ENCODE results near the gene SMYD3. TPM values are rescaled to one million over a fixed set of nuclear protein-coding genes. Genes with fewer than 3 reads are reported as not detected.

Gene SMYD3
- total RNA-seq, 1 experiment from 2014 or later = 25.5 TPM

GRCh38 chr1:246005067-246005466 lies 502.0 kb downstream of the SMYD3 start:
- Histone ChIP-seq H2BK5ac (ENCODE audit: insufficient read length, low read length) (no peak overlapping the region), H3K4me1 (ENCODE audit: insufficient read depth, low read length) (no peaks in the 10 kb centered on the region), H2BK20ac (ENCODE audit: low read depth, low read length, poor library complexity, severe bottlenecking) (no peak overlapping the region), H2AK5ac (ENCODE audit: insufficient read length, low read length) (no peak overlapping the region), H3K9ac (ENCODE audit: extremely low read depth, insufficient read length, low read length) (no peak overlapping the region), H3K9me3 (ENCODE audit: control insufficient read depth, low read depth, low read length) (no peaks in the 10 kb centered on the region), H2BK120ac (ENCODE audit: low read depth, low read length, poor library complexity, severe bottlenecking) (no peak overlapping the region), H4K8ac (replicated peaks; ENCODE audit: insufficient read length, low read depth, low read length) (no peak overlapping the region), H3K18ac (ENCODE audit: insufficient read length, low read depth, low read length) (no peak overlapping the region), H4K5ac (ENCODE audit: insufficient read length, low read depth, low read length) (no peak overlapping the region), H4K20me1 (ENCODE audit: control insufficient read depth, insufficient read depth, insufficient read length) (no peaks in the 10 kb centered on the region), H3K27ac (ENCODE audit: insufficient read length, low read depth, low read length) (no peak overlapping the region), H3K23me2 (ENCODE audit: insufficient read length, low read depth, low read length, poor library complexity, severe bottlenecking) (no peaks in the 10 kb centered on the region), H3T11ph (ENCODE audit: low read length) (no peak overlapping the region), H2BK12ac (ENCODE audit: insufficient read length, low read depth, low read length) (no peak overlapping the region), H3K79me1 (ENCODE audit: insufficient read depth, low read depth, low read length, poor library complexity, severe bottlenecking) (no peaks in the 10 kb centered on the region), H2BK15ac (ENCODE audit: low read depth, low read length) (no peak overlapping the region), H3K56ac (ENCODE audit: insufficient read length, low read depth, low read length) (no peak overlapping the region), H3K79me2 (ENCODE audit: insufficient read depth, low read length) (no peaks in the 10 kb centered on the region), H2AFZ (ENCODE audit: low read length) (no peak overlapping the region), H3K4me2 (ENCODE audit: insufficient read depth, insufficient read length, low read length) (no peak overlapping the region), H3K4ac (ENCODE audit: low read depth, low read length) (no peak overlapping the region), H3K23ac (ENCODE audit: insufficient read length, low read depth, low read length) (no peak overlapping the region), H3K14ac (ENCODE audit: insufficient read depth, low read length) (no peak overlapping the region), H4K91ac (ENCODE audit: insufficient read length, low read depth, low read length) (no peak overlapping the region), H3K27me3 (ENCODE audit: insufficient read depth, low read length) (no peaks in the 10 kb centered on the region)
- H3K4me3 Mint-ChIP-seq = no peak overlapping the region
- peaks cover 0 to 3% (median 2%) of the 10 kb centered on the region in 3 experiments; a peak in 2 of 7 replicates for H3K36me3 Mint-ChIP-seq (ENCODE audit: insufficient read depth in 1 of 3, low read depth in 3 of 3)
- H3K4me1 Mint-ChIP-seq = peaks cover 2 to 6% of the 10 kb centered on the region in 2 experiments; a peak in 3 of 4 replicates
- no peaks in the 10 kb centered on the region for H3K9me3 Mint-ChIP-seq
- no peak for TF ChIP-seq CTCF (conservative IDR thresholded peaks at IDR 0.05)
- H3K27me3 Mint-ChIP-seq (ENCODE audit: low read depth) = no peaks in the 10 kb centered on the region
- WGBS (ENCODE audit: extremely low coverage, insufficient read length, low lambda C conversion rate) = no CpG with 5 or more reads among the region's 3 CpGs
- no peak for DNase-seq
- no peak overlapping the region for H3K27ac Mint-ChIP-seq

Measured in H9 (cell line).